HG02943 (cell line): ENCODE measurements around the gene TMEM248.
"Not testable (repeated sequence)": the region's sequence is repeated elsewhere in the genome, so short reads cannot be mapped to it uniquely, and the experiment has no call there.

Experiments used
- ATAC-seq: cut with Tn5 transposase; IDR thresholded peaks from one replicate; pipeline ENCODE4 v1.9.1; 2021; ENCODE audit warnings: mild to moderate bottlenecking, low read depth, moderate library complexity; ENCODE audit not compliant: unreplicated experiment

The TMEM248 gene

GRCh38 chr7:66995050-66995776, 74.2 kb downstream of the TMEM248 start, which contains the start of gene SBDS:
Gene SBDS (minus strand): TSS chr7:66995586. CDS start chr7:66995417, 169 bp downstream.
- peak; percentile 51 for ATAC-seq

- ATAC-seq: peak; percentile 88
These were observed 75.6 kb downstream of the TMEM248 start, which contains the start of gene TYW1 for GRCh38 chr7:66996444-66997191. Gene TYW1 (plus strand): TSS chr7:66996833. CDS start chr7:66996979, 146 bp downstream.

GRCh38 chr7:67000601-67001258, 79.7 kb downstream of the TMEM248 start:
- ATAC-seq: not testable (repeated sequence)

- not testable (repeated sequence) for ATAC-seq
These were observed 83.1 kb downstream of the TMEM248 start for GRCh38 chr7:67004145-67004544.

GRCh38 chr7:67006965-67007364, 85.9 kb downstream of the TMEM248 start:
- ATAC-seq: no peak
